Measurements from ENCODE around the gene CCDC8. TPM values are rescaled to one million over a fixed set of nuclear protein-coding genes. Genes with fewer than 3 reads are reported as not detected.

CCDC8 gene
- total and polyA plus RNA-seq, 2 experiments from 2014 or later, result 5.6 to 16.5 TPM

DNA sequence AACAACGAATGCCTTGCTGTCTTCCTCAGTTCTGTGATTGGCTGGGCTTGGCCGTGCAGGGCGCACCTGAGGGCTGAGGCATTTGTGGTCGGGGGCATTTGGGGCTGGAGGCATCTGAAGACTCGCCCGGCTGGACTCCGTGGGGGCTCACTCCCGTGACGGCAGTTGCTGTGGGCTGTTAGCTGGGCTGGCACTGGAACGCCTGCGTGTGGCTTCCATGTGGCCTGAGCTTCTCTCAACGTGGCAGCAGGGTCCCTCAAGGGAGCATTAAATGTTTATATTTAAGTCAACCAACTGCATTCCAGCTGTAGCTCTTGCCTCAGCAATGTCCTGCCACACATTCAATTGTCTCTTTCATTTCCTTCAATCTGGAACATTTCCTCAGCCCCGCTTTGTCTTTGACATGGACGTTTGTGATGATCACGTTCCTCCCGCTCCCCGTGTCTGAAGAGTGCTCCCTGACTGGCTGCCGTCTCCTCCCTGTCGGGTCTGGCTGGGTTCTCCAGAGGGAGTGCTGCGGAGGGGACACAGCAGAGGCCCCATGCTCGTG lies 21.0 kb downstream of the CCDC8 start:
- Mint-ChIP-seq H3K36me3 (ENCODE audit: low read depth) (peaks cover 46% of the 10 kb centered on the region), H3K27me3 (ENCODE audit: insufficient read depth, low read depth, poor library complexity) (peaks cover 20% of the 10 kb centered on the region), H3K4me1 (peaks cover 20% of the 10 kb centered on the region), H3K9me3 (no peaks in the 10 kb centered on the region), H3K4me3 (no peak overlapping the region; the same call in 2 of the 3 replicates), H3K27ac (peak overlapping the region; percentile 39; the same call in 1 of the 2 replicates)
- Histone ChIP-seq H4K20me1 (replicated peaks; ENCODE audit: insufficient read depth) (no peaks in the 10 kb centered on the region; the same call in 1 of the 2 replicates), H3K27me3 (ENCODE audit: insufficient read depth) (no peaks in the 10 kb centered on the region), H3K27ac (ENCODE audit: low read depth) (0 out of 2 replicates have a peak overlapping the region, but pooled peaks have one; percentile 55), H2AFZ (no peak overlapping the region), H3K9me2 (ENCODE audit: insufficient read depth) (no peaks in the 10 kb centered on the region), H3K4me2 (no peak overlapping the region), H3F3A (replicated peaks; ENCODE audit: low read depth) (peaks cover 14% of the 10 kb centered on the region), H3K4me1 (ENCODE audit: insufficient read depth) (peaks cover 2% of the 10 kb centered on the region; the same call in 1 of the 2 replicates), H3K36me3 (ENCODE audit: insufficient read depth) (no peaks in the 10 kb centered on the region; the same call in 1 of the 2 replicates), H3K4me3 (no peak overlapping the region), H3K79me2 (replicated peaks; ENCODE audit: insufficient read depth) (no peaks in the 10 kb centered on the region)
- DNase-seq (ENCODE audit: low spot score) (no peak), ATAC-seq (peak; percentile 8; the same call in 1 of the 3 replicates)
- TF ChIP-seq EZH2phosphoT487 (IDR thresholded peaks at IDR 0.05; ENCODE audit: unreplicated experiment), result no peak
- TF ChIP-seq NANOG (IDR thresholded peaks at IDR 0.05; ENCODE audit: borderline replicate concordance), result no peak
- no peak for TF ChIP-seq ZNF331 (CRISPR knock-in tag; IDR thresholded peaks at IDR 0.05; ENCODE audit: low read depth)
- no peak for TF ChIP-seq CTCF (conservative IDR thresholded peaks at IDR 0.05; ENCODE audit: low read depth in 2 of 2)
- no peak for TF ChIP-seq EZH2 (IDR thresholded peaks at IDR 0.05; ENCODE audit: low read depth, unreplicated experiment)
- no peak for TF ChIP-seq POLR2AphosphoS5 (IDR thresholded peaks at IDR 0.05; ENCODE audit: low read depth)
- no peak for TF ChIP-seq CREB1 (CRISPR knock-in tag; IDR thresholded peaks at IDR 0.05; ENCODE audit: low read depth)
- TF ChIP-seq REST (IDR thresholded peaks at IDR 0.05; ENCODE audit: unreplicated experiment), result no peak
- no peak for TF ChIP-seq ZNF114 (CRISPR knock-in tag; IDR thresholded peaks at IDR 0.05)
- TF ChIP-seq JUNB (IDR thresholded peaks at IDR 0.05; ENCODE audit: unreplicated experiment), result no peak
- TF ChIP-seq ETS1 (IDR thresholded peaks at IDR 0.05), result no peak
- TF ChIP-seq ZNF462 (CRISPR knock-in tag; IDR thresholded peaks at IDR 0.05), result no peak
- no peak for TF ChIP-seq STAT1 (IDR thresholded peaks at IDR 0.05; ENCODE audit: unreplicated experiment)
